Kidney glomerular epithelial cell (primary cell): ENCODE data around the gene GIPC2.

Source experiments
- DNase-seq: peaks from one replicate; lab custom pipeline; 2025; lab: John Stamatoyannopoulos, UW

The GIPC2 gene

DNA sequence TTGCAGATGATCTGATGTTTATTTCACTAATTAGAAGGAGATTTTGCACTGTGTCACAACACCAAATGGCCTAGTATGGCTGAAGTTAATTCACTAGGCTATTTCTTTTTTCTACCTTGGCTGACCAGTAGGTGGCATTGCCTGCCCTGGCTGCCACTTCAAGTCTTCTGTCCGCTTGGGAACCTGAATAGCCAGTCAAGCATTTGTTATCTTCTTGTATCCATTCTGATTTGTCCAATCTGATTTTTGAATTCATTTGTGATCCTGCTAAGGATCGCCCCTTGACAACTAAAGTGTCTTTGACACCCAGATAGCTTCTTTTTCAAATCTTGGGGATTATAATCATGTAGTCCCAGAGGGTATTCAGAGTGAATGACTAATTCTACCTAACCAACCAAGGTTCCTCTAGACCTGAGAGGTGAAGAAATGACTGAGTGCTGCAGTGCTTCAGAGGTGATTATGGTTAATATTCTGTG, 99.4 kb downstream of the GIPC2 start:
- peak; percentile 71 for DNase-seq

GRCh38 chr1:78146205-78146771, 100.5 kb downstream of the GIPC2 start:
- no peak for DNase-seq

GRCh38 chr1:78147031-78147430, 101.3 kb downstream of the GIPC2 start:
- no peak for DNase-seq

- no peak for DNase-seq
Measured at GRCh38 chr1:78153092-78153736, 107.4 kb downstream of the GIPC2 start.

DNA sequence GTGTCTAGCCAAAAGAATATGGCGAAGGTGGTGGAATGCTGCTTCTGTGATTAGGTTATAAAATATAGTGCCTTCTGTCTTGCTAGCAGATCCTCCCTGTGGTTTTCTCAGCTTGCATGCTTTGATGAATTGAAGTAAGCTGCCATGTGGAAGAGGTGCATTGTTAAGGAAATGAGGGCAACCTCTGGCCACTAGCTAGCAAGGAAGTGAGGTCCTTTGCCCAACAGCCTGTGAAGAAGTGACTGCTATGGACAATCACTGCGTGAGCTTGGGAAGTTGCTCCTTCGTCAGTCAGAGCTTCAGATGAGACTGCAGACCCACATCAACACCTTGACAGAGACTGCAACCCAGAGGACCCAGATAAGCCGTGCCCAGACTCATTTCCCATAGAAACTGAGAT, 109.4 kb downstream of the GIPC2 start:
- no peak for DNase-seq

- no peak for DNase-seq
Measured at GRCh38 chr1:78156805-78157521, 111.2 kb downstream of the GIPC2 start.

DNA sequence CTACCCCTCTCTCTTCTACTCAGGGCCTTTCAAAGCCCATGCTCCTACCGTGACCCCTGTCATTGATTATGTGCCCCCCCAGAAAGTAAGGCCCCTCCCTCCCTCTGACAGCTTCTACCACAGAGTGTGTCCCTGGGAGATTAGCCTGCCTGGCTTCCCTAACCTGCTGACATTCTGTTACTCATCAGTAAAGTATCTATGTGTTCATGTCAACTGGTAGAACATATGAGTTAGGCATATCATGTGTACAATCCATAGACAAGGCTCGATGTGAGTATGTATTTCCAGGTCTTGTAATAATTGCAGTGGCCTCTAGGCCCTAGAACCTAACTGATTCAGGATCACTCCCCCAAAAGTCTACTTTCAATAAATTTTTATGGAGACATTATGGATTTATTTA, 120.0 kb downstream of the GIPC2 start:
- DNase-seq, result no peak

GRCh38 chr1:78168306-78168705, 122.5 kb downstream of the GIPC2 start:
- DNase-seq, result no peak

- DNase-seq, result no peak
Measured at GRCh38 chr1:78170859-78171258, 125.1 kb downstream of the GIPC2 start.

GRCh38 chr1:78171736-78172590, 126.2 kb downstream of the GIPC2 start:
- DNase-seq, result peak; percentile 33

DNA sequence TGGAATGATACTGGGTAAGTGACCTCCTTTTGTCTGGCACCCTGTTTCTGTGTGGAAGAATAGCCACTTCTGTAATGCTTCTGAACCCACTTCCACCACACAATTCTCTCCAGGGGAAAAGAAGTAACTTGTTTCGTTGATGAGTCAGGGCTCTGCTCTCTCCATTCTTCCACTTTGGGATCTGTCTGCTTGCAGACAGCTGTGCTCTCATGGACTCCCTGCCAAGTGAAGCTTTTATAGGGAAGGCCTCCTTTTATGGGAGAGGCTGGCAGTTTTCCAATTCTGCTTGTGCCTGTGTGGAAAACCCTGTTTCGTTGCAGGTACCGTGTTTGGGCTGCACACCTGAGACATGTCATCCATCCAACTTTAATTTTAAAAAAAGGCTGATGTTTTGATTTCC, 130.7 kb downstream of the GIPC2 start:
- DNase-seq, result no peak

DNA sequence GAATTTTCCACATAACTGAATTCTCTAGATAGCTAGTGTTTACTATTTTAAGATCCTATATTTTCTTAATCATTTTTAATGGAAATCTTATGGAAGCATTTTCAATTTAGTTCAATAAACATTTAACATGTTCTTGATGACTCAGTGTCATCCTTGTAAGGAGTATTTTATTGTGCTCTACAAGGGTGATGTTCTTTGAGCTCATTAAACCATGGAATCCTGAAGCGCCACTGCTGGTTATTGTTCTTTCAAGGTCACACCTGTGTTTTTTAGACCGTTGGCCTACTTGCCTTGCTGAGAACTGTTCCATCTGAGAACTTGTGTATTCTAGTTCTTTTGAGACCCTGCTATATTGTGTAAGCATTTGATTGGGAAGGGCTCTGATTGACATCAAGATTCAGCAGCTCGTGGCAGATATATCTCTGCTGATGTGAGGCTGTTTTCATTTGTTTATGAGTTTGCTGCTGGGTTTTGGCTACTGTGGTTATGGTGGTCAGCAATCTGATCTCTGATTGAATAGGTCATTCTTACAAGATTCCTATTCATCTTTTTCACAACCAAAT, 132.0 kb downstream of the GIPC2 start:
- DNase-seq, result no peak

DNA sequence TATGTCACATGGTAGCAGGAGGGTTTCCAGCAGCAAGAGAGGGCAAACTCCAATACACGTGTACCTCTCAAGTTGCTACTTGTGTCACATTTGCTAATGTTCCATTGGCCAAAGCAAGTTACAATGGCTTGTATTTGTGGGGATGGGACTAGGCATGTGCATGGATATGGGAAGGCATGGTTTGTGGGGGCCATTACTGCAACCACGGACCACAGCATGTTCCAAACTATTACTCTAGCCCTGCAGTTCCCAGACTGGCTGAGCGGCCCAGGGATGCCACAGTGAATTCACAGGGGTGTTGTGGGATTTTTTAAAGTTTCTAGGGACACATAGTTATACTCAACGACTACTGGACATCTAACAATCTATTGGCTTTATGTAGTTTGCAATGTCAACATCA, 133.1 kb downstream of the GIPC2 start:
- DNase-seq, result no peak

- no peak for DNase-seq
Measured at GRCh38 chr1:78184460-78185072, 138.8 kb downstream of the GIPC2 start.
